MM.1S (cell line): ENCODE results near the gene SLC9A1.

Source experiments
- DNase-seq: peaks from one replicate; pipeline ENCODE4 v3.0.0-alpha.2; 2015
- H2AFZ ChIP-seq: fragments of 300-600 bp; sonication (generic); 2 replicates; pipeline ENCODE4 v1.6.0; 2016; ENCODE audit warnings: antibody characterized with exemption, low read length
- H3F3A ChIP-seq: fragments of 300-600 bp; sonication (generic); 2 replicates; pipeline ENCODE4 v1.6.1; 2016; ENCODE audit warnings: mild to moderate bottlenecking, antibody characterized with exemption, low read length, moderate library complexity, mixed read lengths; ENCODE audit not compliant: insufficient read depth
- H3K27ac ChIP-seq: fragments of 300-600 bp; sonication (generic); 2 replicates; pipeline ENCODE4 v1.5.1; 2016; ENCODE audit warnings: mild to moderate bottlenecking, low read length
- H3K27me3 ChIP-seq: fragments of 300-600 bp; sonication (generic); replicated peaks from 2 replicates; pipeline ENCODE4 v1.6.0; 2016; ENCODE audit warnings: low read length; ENCODE audit not compliant: insufficient read depth
- H3K36me3 ChIP-seq: fragments of 300-600 bp; sonication (generic); replicated peaks from 2 replicates; pipeline ENCODE4 v1.6.1; 2016; ENCODE audit warnings: mild to moderate bottlenecking, low read length, mixed read lengths; ENCODE audit not compliant: insufficient read depth
- H3K4me1 ChIP-seq: fragments of 300-600 bp; sonication (generic); 2 replicates; pipeline ENCODE4 v1.6.1; 2016; ENCODE audit warnings: low read length, mixed read lengths
- H3K4me2 ChIP-seq: fragments of 300-600 bp; sonication (generic); 2 replicates; pipeline ENCODE4 v1.6.0; 2016; ENCODE audit warnings: low read depth, low read length
- H3K4me3 ChIP-seq: fragments of 300-600 bp; sonication (generic); 2 replicates; pipeline ENCODE4 v1.5.1; 2016; ENCODE audit warnings: low read length, mixed read lengths
- H3K79me2 ChIP-seq: fragments of 300-600 bp; sonication (generic); 2 replicates; pipeline ENCODE4 v1.6.1; 2016; ENCODE audit warnings: mixed run types, low read length, mixed read lengths
- H3K9ac ChIP-seq: fragments of 300-600 bp; sonication (generic); 2 replicates; pipeline ENCODE4 v1.6.1; 2016; ENCODE audit warnings: low read length, mixed read lengths
- H3K9me2 ChIP-seq: fragments of 300-600 bp; sonication (generic); replicated peaks from 2 replicates; pipeline ENCODE4 v1.6.1; 2016; ENCODE audit warnings: mild to moderate bottlenecking, low read length, mixed read lengths; ENCODE audit not compliant: insufficient read depth
- H3K9me3 ChIP-seq: fragments of 300-600 bp; sonication (generic); replicated peaks from 2 replicates; pipeline ENCODE4 v1.6.1; 2016; ENCODE audit warnings: mild to moderate bottlenecking, low read length, mixed read lengths; ENCODE audit not compliant: insufficient read depth
- H4K20me1 ChIP-seq: fragments of 300-600 bp; sonication (generic); 2 replicates; pipeline ENCODE4 v1.6.1; 2016; ENCODE audit warnings: mild to moderate bottlenecking, low read length, moderate library complexity, mixed read lengths; ENCODE audit not compliant: insufficient read depth
- EZH2 ChIP-seq: fragments of 300-600 bp; sonication (generic); optimal IDR thresholded peaks from 2 replicates; pipeline ENCODE3; 2017; ENCODE audit warnings: low read depth, mild to moderate bottlenecking, antibody characterized with exemption, low read length, mixed read lengths
- EZH2phosphoT487 ChIP-seq: fragments of 300-600 bp; sonication (generic); IDR thresholded peaks from 2 replicates; pipeline ENCODE4 v1.6.1; 2018; ENCODE audit warnings: antibody characterized with exemption, low read length
- TF ChIP-seq, protein P1 (sequence below): fragments of 300-600 bp; sonication (generic); IDR thresholded peaks from 2 replicates; pipeline ENCODE4 v1.5.1; 2016; ENCODE audit warnings: antibody characterized with exemption, low read length, mixed read lengths

The SLC9A1 gene

DNA sequence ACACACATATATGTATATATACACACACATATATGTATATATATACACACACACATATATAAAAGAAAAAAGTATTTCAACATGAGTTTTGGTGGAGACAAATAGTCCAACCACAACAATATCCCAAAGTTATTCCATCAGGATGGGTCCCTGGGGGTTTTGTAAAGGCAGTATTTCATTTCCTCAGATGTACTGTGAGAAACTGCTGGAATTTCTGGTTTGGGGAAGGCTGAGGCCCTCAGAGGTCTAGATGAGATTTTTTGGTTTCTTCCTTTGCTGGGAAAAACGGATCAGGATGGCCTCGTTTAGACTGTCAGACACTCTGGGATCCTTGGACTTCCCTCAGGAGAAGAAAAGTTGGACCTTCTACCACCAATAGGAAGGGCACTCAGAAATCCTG is 105.8 kb downstream of the SLC9A1 start:
- Histone ChIP-seq H3K4me1 (peaks cover 4% of the 10 kb centered on the region; the same call in 1 of the 2 replicates), H3K4me3 (no peak overlapping the region), H3K9me3 (no peaks in the 10 kb centered on the region), H2AFZ (no peak overlapping the region), H3K36me3 (no peaks in the 10 kb centered on the region), H3K9ac (no peak overlapping the region), H3K9me2 (no peaks in the 10 kb centered on the region), H3K27me3 (no peaks in the 10 kb centered on the region), H3K27ac (no peak overlapping the region), H3K4me2 (no peak overlapping the region), H3F3A (no peaks in the 10 kb centered on the region), H3K79me2 (no peaks in the 10 kb centered on the region), H4K20me1 (no peaks in the 10 kb centered on the region)
- DNase-seq, result no peak
- TF ChIP-seq EZH2 (no peak), EZH2phosphoT487 (no peak)
- TF ChIP-seq, protein P1, sequence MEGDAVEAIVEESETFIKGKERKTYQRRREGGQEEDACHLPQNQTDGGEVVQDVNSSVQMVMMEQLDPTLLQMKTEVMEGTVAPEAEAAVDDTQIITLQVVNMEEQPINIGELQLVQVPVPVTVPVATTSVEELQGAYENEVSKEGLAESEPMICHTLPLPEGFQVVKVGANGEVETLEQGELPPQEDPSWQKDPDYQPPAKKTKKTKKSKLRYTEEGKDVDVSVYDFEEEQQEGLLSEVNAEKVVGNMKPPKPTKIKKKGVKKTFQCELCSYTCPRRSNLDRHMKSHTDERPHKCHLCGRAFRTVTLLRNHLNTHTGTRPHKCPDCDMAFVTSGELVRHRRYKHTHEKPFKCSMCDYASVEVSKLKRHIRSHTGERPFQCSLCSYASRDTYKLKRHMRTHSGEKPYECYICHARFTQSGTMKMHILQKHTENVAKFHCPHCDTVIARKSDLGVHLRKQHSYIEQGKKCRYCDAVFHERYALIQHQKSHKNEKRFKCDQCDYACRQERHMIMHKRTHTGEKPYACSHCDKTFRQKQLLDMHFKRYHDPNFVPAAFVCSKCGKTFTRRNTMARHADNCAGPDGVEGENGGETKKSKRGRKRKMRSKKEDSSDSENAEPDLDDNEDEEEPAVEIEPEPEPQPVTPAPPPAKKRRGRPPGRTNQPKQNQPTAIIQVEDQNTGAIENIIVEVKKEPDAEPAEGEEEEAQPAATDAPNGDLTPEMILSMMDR, result no peak
